ENCODE results near the gene RUFY3.
"Not testable (repeated sequence)": the region's sequence is repeated elsewhere in the genome, so short reads cannot be mapped to it uniquely, and the experiment has no call there.

Gene RUFY3

GRCh38 chr4:70687821-70688794 lies 33.7 kb upstream of the RUFY3 start, which contains the start of gene UTP3:
UTP3 (plus strand) TSS chr4:70688532; CDS start chr4:70688678, 146 bp downstream.
- peak within 1 kb of the TSS; percentile 96 for H3K27ac ChIP-seq (ENCODE audit: insufficient read depth, low read length, poor library complexity, severe bottlenecking)
- no peaks in the 10 kb centered on the region for H3K36me3 ChIP-seq (ENCODE audit: control insufficient read depth, insufficient read depth, low read length)

GRCh38 chr4:70688795-70689231 lies 33.0 kb upstream of the RUFY3 start:
- DNase-seq = no peak
- H3K4me1 ChIP-seq (ENCODE audit: control insufficient read depth, insufficient read depth, low read length, poor library complexity, severe bottlenecking) = peaks cover 14% of the 10 kb centered on the region
- peak overlapping the region; percentile 96 for H3K27ac ChIP-seq (ENCODE audit: insufficient read depth, low read length, poor library complexity, severe bottlenecking)
- H3K9me3 ChIP-seq (ENCODE audit: control insufficient read depth, low read length) = no peaks in the 10 kb centered on the region
- H3K27me3 ChIP-seq (replicated peaks; ENCODE audit: control insufficient read depth, insufficient read depth, low read length, poor library complexity, severe bottlenecking) = no peaks in the 10 kb centered on the region
- no peaks in the 10 kb centered on the region for H3K36me3 ChIP-seq (ENCODE audit: control insufficient read depth, insufficient read depth, low read length)
- H3K4me3 ChIP-seq (ENCODE audit: insufficient read depth, low read depth, low read length, poor library complexity, severe bottlenecking) = peak overlapping the region; percentile 73

More at GRCh38 chr4:70687821-70688794, 33.7 kb upstream of the RUFY3 start, which contains the start of gene UTP3:
- peak; percentile 84 to 86 (median 84) for DNase-seq
- H3K9me3 ChIP-seq (ENCODE audit: control insufficient read depth, low read length) = no peaks in the 10 kb centered on the region
- H3K4me1 ChIP-seq (ENCODE audit: control insufficient read depth, insufficient read depth, low read length, poor library complexity, severe bottlenecking) = peaks cover 14% of the 10 kb centered on the region
- peak within 1 kb of the TSS; percentile 73 for H3K4me3 ChIP-seq (ENCODE audit: insufficient read depth, low read depth, low read length, poor library complexity, severe bottlenecking)
- no peaks in the 10 kb centered on the region for H3K27me3 ChIP-seq (replicated peaks; ENCODE audit: control insufficient read depth, insufficient read depth, low read length, poor library complexity, severe bottlenecking)

- no peak for DNase-seq
- Histone ChIP-seq H3K4me3 (ENCODE audit: insufficient read depth, low read depth, low read length, poor library complexity, severe bottlenecking) (no peak overlapping the region), H3K27me3 (replicated peaks; ENCODE audit: control insufficient read depth, insufficient read depth, low read length, poor library complexity, severe bottlenecking) (no peaks in the 10 kb centered on the region), H3K27ac (ENCODE audit: insufficient read depth, low read length, poor library complexity, severe bottlenecking) (no peak overlapping the region), H3K9me3 (ENCODE audit: control insufficient read depth, low read length) (no peaks in the 10 kb centered on the region), H3K36me3 (ENCODE audit: control insufficient read depth, insufficient read depth, low read length) (no peaks in the 10 kb centered on the region), H3K4me1 (ENCODE audit: control insufficient read depth, insufficient read depth, low read length, poor library complexity, severe bottlenecking) (peaks cover 14% of the 10 kb centered on the region)
These were observed 30.1 kb upstream of the RUFY3 start for GRCh38 chr4:70691661-70692060.

GRCh38 chr4:70694633-70695032 lies 27.1 kb upstream of the RUFY3 start:
- not testable (repeated sequence) for H3K27me3 ChIP-seq (replicated peaks; ENCODE audit: control insufficient read depth, insufficient read depth, low read length, poor library complexity, severe bottlenecking); H3K27ac ChIP-seq (ENCODE audit: insufficient read depth, low read length, poor library complexity, severe bottlenecking); H3K4me3 ChIP-seq (ENCODE audit: insufficient read depth, low read depth, low read length, poor library complexity, severe bottlenecking); DNase-seq; H3K4me1 ChIP-seq (ENCODE audit: control insufficient read depth, insufficient read depth, low read length, poor library complexity, severe bottlenecking); H3K9me3 ChIP-seq (ENCODE audit: control insufficient read depth, low read length); H3K36me3 ChIP-seq (ENCODE audit: control insufficient read depth, insufficient read depth, low read length)

- not testable (repeated sequence) for H3K27ac ChIP-seq (ENCODE audit: insufficient read depth, low read length, poor library complexity, severe bottlenecking); H3K4me1 ChIP-seq (ENCODE audit: control insufficient read depth, insufficient read depth, low read length, poor library complexity, severe bottlenecking); H3K27me3 ChIP-seq (replicated peaks; ENCODE audit: control insufficient read depth, insufficient read depth, low read length, poor library complexity, severe bottlenecking); H3K9me3 ChIP-seq (ENCODE audit: control insufficient read depth, low read length); H3K4me3 ChIP-seq (ENCODE audit: insufficient read depth, low read depth, low read length, poor library complexity, severe bottlenecking); H3K36me3 ChIP-seq (ENCODE audit: control insufficient read depth, insufficient read depth, low read length); DNase-seq
These were observed 23.3 kb upstream of the RUFY3 start for GRCh38 chr4:70698435-70698834.

- Histone ChIP-seq H3K4me3 (ENCODE audit: insufficient read depth, low read depth, low read length, poor library complexity, severe bottlenecking) (no peak overlapping the region), H3K36me3 (ENCODE audit: control insufficient read depth, insufficient read depth, low read length) (no peaks in the 10 kb centered on the region), H3K9me3 (ENCODE audit: control insufficient read depth, low read length) (no peaks in the 10 kb centered on the region), H3K4me1 (ENCODE audit: control insufficient read depth, insufficient read depth, low read length, poor library complexity, severe bottlenecking) (no peaks in the 10 kb centered on the region), H3K27ac (ENCODE audit: insufficient read depth, low read length, poor library complexity, severe bottlenecking) (no peak overlapping the region), H3K27me3 (replicated peaks; ENCODE audit: control insufficient read depth, insufficient read depth, low read length, poor library complexity, severe bottlenecking) (no peaks in the 10 kb centered on the region)
- DNase-seq = no peak
These were observed 21.1 kb upstream of the RUFY3 start for GRCh38 chr4:70700712-70701111.

- Histone ChIP-seq H3K4me1 (ENCODE audit: control insufficient read depth, insufficient read depth, low read length, poor library complexity, severe bottlenecking) (peaks cover 5% of the 10 kb centered on the region), H3K9me3 (ENCODE audit: control insufficient read depth, low read length) (no peaks in the 10 kb centered on the region), H3K27me3 (replicated peaks; ENCODE audit: control insufficient read depth, insufficient read depth, low read length, poor library complexity, severe bottlenecking) (no peaks in the 10 kb centered on the region), H3K4me3 (ENCODE audit: insufficient read depth, low read depth, low read length, poor library complexity, severe bottlenecking) (no peak overlapping the region), H3K27ac (ENCODE audit: insufficient read depth, low read length, poor library complexity, severe bottlenecking) (no peak overlapping the region), H3K36me3 (ENCODE audit: control insufficient read depth, insufficient read depth, low read length) (no peaks in the 10 kb centered on the region)
- DNase-seq = no peak
These were observed 20.5 kb upstream of the RUFY3 start for GRCh38 chr4:70701271-70701670.

- H3K4me1 ChIP-seq (ENCODE audit: control insufficient read depth, insufficient read depth, low read length, poor library complexity, severe bottlenecking) = peaks cover 11% of the 10 kb centered on the region
- not testable (repeated sequence) for H3K27me3 ChIP-seq (replicated peaks; ENCODE audit: control insufficient read depth, insufficient read depth, low read length, poor library complexity, severe bottlenecking); H3K9me3 ChIP-seq (ENCODE audit: control insufficient read depth, low read length); H3K27ac ChIP-seq (ENCODE audit: insufficient read depth, low read length, poor library complexity, severe bottlenecking); H3K4me3 ChIP-seq (ENCODE audit: insufficient read depth, low read depth, low read length, poor library complexity, severe bottlenecking); H3K36me3 ChIP-seq (ENCODE audit: control insufficient read depth, insufficient read depth, low read length); DNase-seq
These were observed 19.2 kb upstream of the RUFY3 start for GRCh38 chr4:70702592-70702991.

GRCh38 chr4:70703619-70704214 lies 18.0 kb upstream of the RUFY3 start:
- H3K36me3 ChIP-seq (ENCODE audit: control insufficient read depth, insufficient read depth, low read length) = no peaks in the 10 kb centered on the region
- H3K4me1 ChIP-seq (ENCODE audit: control insufficient read depth, insufficient read depth, low read length, poor library complexity, severe bottlenecking) = peaks cover 11% of the 10 kb centered on the region
- H3K9me3 ChIP-seq (ENCODE audit: control insufficient read depth, low read length) = no peaks in the 10 kb centered on the region
- H3K27ac ChIP-seq (ENCODE audit: insufficient read depth, low read length, poor library complexity, severe bottlenecking) = peak overlapping the region; percentile 83
- H3K4me3 ChIP-seq (ENCODE audit: insufficient read depth, low read depth, low read length, poor library complexity, severe bottlenecking) = peak overlapping the region; percentile 75
- DNase-seq = no peak
- H3K27me3 ChIP-seq (replicated peaks; ENCODE audit: control insufficient read depth, insufficient read depth, low read length, poor library complexity, severe bottlenecking) = no peaks in the 10 kb centered on the region
